Coronary artery (tissue), 2 donors: ENCODE measurements around the gene TSPAN5.

Source experiments
- DNase-seq: peaks from one replicate; pipeline ENCODE4 v3.0.0-alpha.2; 2017; ENCODE audit warnings: low spot score
- H3K27ac ChIP-seq, 2 donors: fragments of 200-600 bp; sonication (generic); one replicate each; pipeline ENCODE4 v1.5.1; 2016 to 2019
- H3K4me3 ChIP-seq: fragments of 200-600 bp; sonication (generic); 2 replicates; pipeline ENCODE4 v1.5.1; 2016; ENCODE audit warnings: mild to moderate bottlenecking, moderate library complexity
- CTCF ChIP-seq: fragments of 200-600 bp; sonication (generic); IDR thresholded peaks from one replicate; pipeline ENCODE4 v1.5.1; 2019; ENCODE audit warnings: antibody characterized with exemption

TSPAN5 gene

GRCh38 chr4:98663226-98664006 is 5.0 kb upstream of the TSPAN5 start:
- Histone ChIP-seq H3K4me3 (no peak overlapping the region), H3K27ac (no peak overlapping the region)
- DNase-seq, result no peak
- TF ChIP-seq CTCF, result no peak

GRCh38 chr4:98662626-98663225 is 4.3 kb upstream of the TSPAN5 start:
- TF ChIP-seq CTCF, result no peak
- H3K4me3 ChIP-seq, result no peak overlapping the region
- no peak overlapping the region for H3K27ac ChIP-seq
- DNase-seq, result no peak

- no peak overlapping the region for H3K4me3 ChIP-seq
- no peak for DNase-seq
- no peak for TF ChIP-seq CTCF
- no peak overlapping the region for H3K27ac ChIP-seq
Observed at GRCh38 chr4:98662055-98662453, 3.6 kb upstream of the TSPAN5 start.

- no peak for DNase-seq
- TF ChIP-seq CTCF, result no peak
- no peak overlapping the region for H3K4me3 ChIP-seq
- no peak overlapping the region for H3K27ac ChIP-seq
Observed at GRCh38 chr4:98661371-98662054, 3.1 kb upstream of the TSPAN5 start.

- no peak for DNase-seq
- no peak for TF ChIP-seq CTCF
- Histone ChIP-seq H3K27ac (peak overlapping the region in 1 of 2 donors; percentile 86), H3K4me3 (no peak overlapping the region)
Observed at GRCh38 chr4:98659741-98660462, 1.5 kb upstream of the TSPAN5 start.

GRCh38 chr4:98659106-98659592 is 738 bp upstream of the TSPAN5 start:
- Histone ChIP-seq H3K27ac (peak overlapping the region; percentile 80 to 86), H3K4me3 (peak overlapping the region; percentile 82)
- DNase-seq, result no peak
- no peak for TF ChIP-seq CTCF
